NCI-H69 (cell line): ENCODE measurements around the gene PCSK9.

Experiments
- DNase-seq: peaks from one replicate; lab custom pipeline; 2025; lab: John Stamatoyannopoulos, UW

PCSK9 gene

GRCh38 chr1:55044617-55045397 lies 5.5 kb downstream of the PCSK9 start:
- no peak for DNase-seq

GRCh38 chr1:55045430-55045829 lies 6.1 kb downstream of the PCSK9 start:
- DNase-seq, result no peak

- DNase-seq, result no peak
Measured at GRCh38 chr1:55046871-55047270, 7.5 kb downstream of the PCSK9 start.

GRCh38 chr1:55047611-55048010 lies 8.3 kb downstream of the PCSK9 start:
- no peak for DNase-seq

- peak; percentile 2 for DNase-seq
Measured at GRCh38 chr1:55048453-55049270, 9.3 kb downstream of the PCSK9 start.

- no peak for DNase-seq
Measured at GRCh38 chr1:55049271-55049913, 10.0 kb downstream of the PCSK9 start.

GRCh38 chr1:55049914-55050278 lies 10.5 kb downstream of the PCSK9 start:
- peak; percentile 10 for DNase-seq

GRCh38 chr1:55050283-55050682 lies 10.9 kb downstream of the PCSK9 start:
- DNase-seq, result peak; percentile 64

GRCh38 chr1:55051169-55051568 lies 11.8 kb downstream of the PCSK9 start:
- DNase-seq, result no peak

GRCh38 chr1:55051621-55052020 lies 12.3 kb downstream of the PCSK9 start:
- DNase-seq, result no peak

GRCh38 chr1:55052221-55053142 lies 13.1 kb downstream of the PCSK9 start:
- no peak for DNase-seq

- DNase-seq, result no peak
Measured at GRCh38 chr1:55053265-55053954, 14.1 kb downstream of the PCSK9 start.

- DNase-seq, result no peak
Measured at GRCh38 chr1:55054396-55054795, 15.0 kb downstream of the PCSK9 start.

GRCh38 chr1:55055084-55055882 lies 15.9 kb downstream of the PCSK9 start:
- no peak for DNase-seq

- no peak for DNase-seq
Measured at GRCh38 chr1:55055951-55056631, 16.7 kb downstream of the PCSK9 start.

- no peak for DNase-seq
Measured at GRCh38 chr1:55056632-55056992, 17.3 kb downstream of the PCSK9 start.

- no peak for DNase-seq
Measured at GRCh38 chr1:55057270-55057955, 18.1 kb downstream of the PCSK9 start.

GRCh38 chr1:55057956-55058298 lies 18.6 kb downstream of the PCSK9 start:
- DNase-seq, result no peak
